ENCODE results near the gene IL5.
A peak's percentile ranks its signal among the peaks of the same experiment; 100 is the strongest.

Gene IL5

DNA sequence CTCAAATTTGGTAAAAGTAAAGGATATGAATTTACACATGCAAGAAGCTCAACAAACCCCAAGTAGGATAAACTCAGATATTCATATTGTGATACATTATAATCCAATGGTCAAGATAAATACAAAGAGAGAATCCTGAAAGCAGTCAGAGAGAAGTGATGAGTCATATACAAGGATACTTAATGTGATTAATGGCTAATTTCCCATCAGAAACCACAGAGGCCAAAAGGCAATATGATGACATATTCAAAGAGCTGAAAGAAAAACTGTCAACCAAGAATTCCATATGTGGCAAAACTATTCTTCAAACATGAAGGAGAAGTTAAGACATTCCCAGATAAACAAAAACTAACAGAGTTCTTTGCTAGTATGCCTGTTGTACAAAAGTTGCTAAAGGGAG is 33.2 kb downstream of the IL5 start:
- DNase-seq, result no peak
- Histone ChIP-seq H3K9me3 (no peaks in the 10 kb centered on the region), H3K4me3 (ENCODE audit: low read depth, low read length) (no peak overlapping the region), H3K36me3 (no peaks in the 10 kb centered on the region), H3K4me1 (no peaks in the 10 kb centered on the region), H3K27me3 (no peaks in the 10 kb centered on the region)
- TF ChIP-seq, protein P1, sequence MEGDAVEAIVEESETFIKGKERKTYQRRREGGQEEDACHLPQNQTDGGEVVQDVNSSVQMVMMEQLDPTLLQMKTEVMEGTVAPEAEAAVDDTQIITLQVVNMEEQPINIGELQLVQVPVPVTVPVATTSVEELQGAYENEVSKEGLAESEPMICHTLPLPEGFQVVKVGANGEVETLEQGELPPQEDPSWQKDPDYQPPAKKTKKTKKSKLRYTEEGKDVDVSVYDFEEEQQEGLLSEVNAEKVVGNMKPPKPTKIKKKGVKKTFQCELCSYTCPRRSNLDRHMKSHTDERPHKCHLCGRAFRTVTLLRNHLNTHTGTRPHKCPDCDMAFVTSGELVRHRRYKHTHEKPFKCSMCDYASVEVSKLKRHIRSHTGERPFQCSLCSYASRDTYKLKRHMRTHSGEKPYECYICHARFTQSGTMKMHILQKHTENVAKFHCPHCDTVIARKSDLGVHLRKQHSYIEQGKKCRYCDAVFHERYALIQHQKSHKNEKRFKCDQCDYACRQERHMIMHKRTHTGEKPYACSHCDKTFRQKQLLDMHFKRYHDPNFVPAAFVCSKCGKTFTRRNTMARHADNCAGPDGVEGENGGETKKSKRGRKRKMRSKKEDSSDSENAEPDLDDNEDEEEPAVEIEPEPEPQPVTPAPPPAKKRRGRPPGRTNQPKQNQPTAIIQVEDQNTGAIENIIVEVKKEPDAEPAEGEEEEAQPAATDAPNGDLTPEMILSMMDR (IDR thresholded peaks at IDR 0.05; ENCODE audit: low read depth, low read length), result no peak

DNA sequence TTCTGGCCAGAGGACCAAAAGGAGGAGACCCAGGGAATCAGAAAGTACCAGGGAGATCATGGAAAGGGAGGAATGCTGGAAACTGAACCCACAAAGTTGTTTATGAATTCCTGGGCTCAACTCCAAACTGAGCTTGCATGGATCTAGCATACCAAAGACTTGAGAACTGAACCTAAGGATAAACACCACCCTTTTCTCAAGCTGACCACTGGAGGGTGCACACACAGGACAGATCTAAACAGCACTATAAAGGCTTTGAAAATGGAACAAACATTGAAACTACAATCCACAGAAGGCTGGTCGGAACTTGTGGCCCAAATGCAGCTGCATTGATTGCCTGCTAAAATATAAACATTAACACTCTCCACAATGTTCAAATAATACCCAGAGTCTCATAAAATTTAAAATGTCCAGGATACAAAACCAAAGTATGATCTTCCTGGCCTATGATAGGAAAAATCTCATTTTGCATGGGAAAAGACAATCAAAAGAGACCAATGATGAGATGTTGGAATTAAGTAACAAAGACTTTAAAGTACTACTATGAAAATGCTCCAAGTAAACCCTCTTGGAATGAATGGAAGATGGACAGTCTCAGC is 37.1 kb downstream of the IL5 start:
- Histone ChIP-seq H3K9me3 (no peaks in the 10 kb centered on the region), H3K36me3 (no peaks in the 10 kb centered on the region), H3K4me1 (no peaks in the 10 kb centered on the region), H3K27me3 (no peaks in the 10 kb centered on the region), H3K4me3 (ENCODE audit: low read depth, low read length) (no peak overlapping the region)
- DNase-seq, result no peak
- TF ChIP-seq, protein P1 (IDR thresholded peaks at IDR 0.05; ENCODE audit: low read depth, low read length), result peak; percentile 74

DNA sequence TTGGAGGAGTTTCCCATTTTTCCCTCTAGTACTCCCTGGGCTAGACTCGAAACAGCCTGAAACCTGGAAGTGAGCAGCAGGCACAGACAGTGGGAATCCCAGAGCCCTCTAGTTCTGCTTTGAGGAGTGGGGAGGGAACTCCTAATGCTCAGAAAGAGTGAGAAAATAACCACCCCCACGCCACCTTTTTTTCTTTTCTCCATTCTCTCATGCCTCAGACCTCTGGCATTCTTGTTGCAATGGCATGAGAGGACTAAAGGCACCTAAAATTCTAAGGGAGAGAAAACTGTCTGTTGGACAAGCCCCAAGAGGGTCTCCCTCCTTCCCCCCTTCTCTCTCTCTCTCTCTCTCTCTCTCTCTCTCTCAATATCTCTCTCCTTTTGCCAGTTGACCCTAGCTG is 37.7 kb downstream of the IL5 start:
- TF ChIP-seq, protein P1 (IDR thresholded peaks at IDR 0.05; ENCODE audit: low read depth, low read length), result no peak
- H3K4me1 ChIP-seq, result no peaks in the 10 kb centered on the region
- H3K27me3 ChIP-seq, result no peaks in the 10 kb centered on the region
- no peak overlapping the region for H3K4me3 ChIP-seq (ENCODE audit: low read depth, low read length)
- DNase-seq, result no peak
- no peaks in the 10 kb centered on the region for H3K36me3 ChIP-seq
- no peaks in the 10 kb centered on the region for H3K9me3 ChIP-seq

DNA sequence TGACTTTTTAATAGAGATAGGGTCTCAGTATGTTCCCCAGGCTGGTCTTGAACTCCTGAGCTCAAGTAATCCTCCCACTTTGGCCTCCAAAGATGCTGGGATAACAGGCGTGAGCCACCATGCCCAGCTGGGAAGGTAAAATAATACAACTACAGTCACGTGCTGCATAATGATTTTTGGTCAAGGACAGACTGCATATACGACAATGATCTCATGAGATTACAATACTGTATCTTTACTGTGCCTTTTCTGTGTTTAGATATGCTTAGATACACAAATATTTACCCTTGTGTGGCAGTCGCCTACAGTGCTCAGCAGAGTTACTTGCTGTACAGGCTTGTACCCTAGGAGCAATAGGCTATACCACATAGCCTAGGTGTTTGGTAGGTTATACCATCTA is 38.6 kb downstream of the IL5 start:
- DNase-seq, result no peak
- TF ChIP-seq, protein P1 (IDR thresholded peaks at IDR 0.05; ENCODE audit: low read depth, low read length), result no peak
- no peaks in the 10 kb centered on the region for H3K9me3 ChIP-seq
- H3K4me3 ChIP-seq (ENCODE audit: low read depth, low read length), result no peak overlapping the region
- H3K36me3 ChIP-seq, result no peaks in the 10 kb centered on the region
- no peaks in the 10 kb centered on the region for H3K4me1 ChIP-seq
- H3K27me3 ChIP-seq, result no peaks in the 10 kb centered on the region

DNA sequence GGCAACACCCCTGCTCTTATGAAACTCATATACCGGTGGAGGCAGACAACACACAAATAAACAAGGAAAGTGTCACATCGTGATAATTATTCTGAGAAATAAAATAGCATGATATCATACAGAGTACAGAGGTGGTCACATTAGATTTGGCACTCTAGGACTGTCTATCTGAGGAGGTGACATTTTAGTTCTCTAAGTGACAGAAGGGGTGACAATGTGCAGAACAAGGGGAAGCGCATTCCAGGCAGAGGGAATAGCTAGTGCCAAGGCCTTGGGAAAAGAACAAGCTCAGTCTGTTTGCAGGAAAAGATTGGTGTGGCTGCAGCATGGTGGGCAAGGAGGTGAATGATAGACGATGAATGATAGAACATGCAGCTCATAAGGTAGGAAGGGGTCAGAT is 40.1 kb downstream of the IL5 start:
- H3K4me3 ChIP-seq (ENCODE audit: low read depth, low read length), result no peak overlapping the region
- DNase-seq, result no peak
- no peaks in the 10 kb centered on the region for H3K9me3 ChIP-seq
- H3K36me3 ChIP-seq, result no peaks in the 10 kb centered on the region
- H3K4me1 ChIP-seq, result no peaks in the 10 kb centered on the region
- TF ChIP-seq, protein P1 (IDR thresholded peaks at IDR 0.05; ENCODE audit: low read depth, low read length), result no peak
- H3K27me3 ChIP-seq, result no peaks in the 10 kb centered on the region

DNA sequence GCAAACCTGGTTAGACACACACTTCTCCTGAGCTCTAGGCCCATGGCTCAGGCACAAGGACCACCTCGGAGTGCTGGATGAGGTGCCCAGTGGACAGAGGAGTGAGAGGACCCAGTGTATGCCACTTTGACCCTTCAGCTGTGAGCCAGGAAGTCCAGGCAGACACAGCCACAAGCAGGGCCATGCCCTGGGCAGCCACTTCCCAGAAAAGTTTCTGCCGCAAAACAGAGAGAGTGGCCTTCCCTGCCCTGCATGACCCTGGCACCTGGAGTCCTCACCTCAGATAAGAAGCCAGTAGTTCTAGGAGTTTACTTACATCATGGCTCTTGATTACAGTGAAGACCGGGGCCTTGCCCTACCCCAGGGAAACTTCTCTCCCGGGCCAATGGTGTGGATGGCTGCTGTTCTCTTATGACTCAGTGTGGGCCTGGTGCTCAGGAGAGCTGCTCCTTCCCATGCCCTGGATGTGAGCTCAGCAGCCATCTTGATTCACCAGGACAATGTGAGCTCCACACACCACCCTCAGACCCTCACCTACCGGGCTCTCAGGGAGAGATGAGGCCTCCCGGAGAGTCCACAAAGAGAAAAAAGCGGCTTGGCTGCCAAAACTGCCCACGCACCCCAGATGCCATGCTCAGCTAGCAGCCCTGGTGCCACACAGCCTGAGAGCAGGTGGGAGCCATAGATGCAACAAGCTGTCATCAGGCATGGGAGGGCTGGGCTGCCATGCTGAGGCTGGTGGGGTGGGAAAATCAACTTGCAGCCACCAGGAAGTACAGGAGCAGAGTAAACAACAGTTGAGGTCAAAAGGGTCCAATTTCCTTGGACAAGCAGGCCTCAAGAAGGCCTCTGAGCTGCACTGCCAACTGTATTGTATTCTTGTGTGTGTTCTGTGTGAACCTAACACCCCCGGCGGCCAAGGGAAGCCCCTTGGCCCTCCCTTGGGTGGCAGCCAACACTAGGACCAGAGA is 41.1 kb downstream of the IL5 start:
- TF ChIP-seq, protein P1 (IDR thresholded peaks at IDR 0.05; ENCODE audit: low read depth, low read length), result no peak
- H3K27me3 ChIP-seq, result no peaks in the 10 kb centered on the region
- no peaks in the 10 kb centered on the region for H3K9me3 ChIP-seq
- no peaks in the 10 kb centered on the region for H3K36me3 ChIP-seq
- no peak for DNase-seq
- no peak overlapping the region for H3K4me3 ChIP-seq (ENCODE audit: low read depth, low read length)
- no peaks in the 10 kb centered on the region for H3K4me1 ChIP-seq

All from BE2C (cell line).